A673 (cell line): ENCODE results near the gene ABCA7. TPM values are rescaled to one million over a fixed set of nuclear protein-coding genes. Genes with fewer than 3 reads are reported as not detected.

Experiments used
- Bru-seq: library from RNA; stranded (reverse); fragments of 400-500 nt; gene quantifications from one replicate; lab custom pipeline; 2021; lab: Mats Ljungman, UMichigan
- BruChase-seq, 2 experiments: library from RNA; stranded (reverse); fragments of 400-500 nt; gene quantifications; one replicate each; lab custom pipeline; 2021; lab: Mats Ljungman, UMichigan
- BruUV-seq: library from RNA; stranded (reverse); fragments of 400-500 nt; replicated peaks from 2 replicates; lab custom pipeline; 2021; lab: Mats Ljungman, UMichigan
- CTCF ChIA-PET: fragments of 300-600 bp; sonication (Branson Sonifier 250); formaldehyde crosslinking; loops from one replicate; lab custom pipeline; 2022; ENCODE audit warnings: antibody characterized with exemption; lab: Charles Lee
- POLR2A ChIA-PET: fragments of 300-600 bp; sonication (Branson Sonifier 250); formaldehyde crosslinking; loops from one replicate; lab custom pipeline; 2022; ENCODE audit warnings: antibody characterized with exemption; ENCODE audit not compliant: low non-redundant PET; lab: Charles Lee
- DNase-seq: peaks from one replicate; pipeline ENCODE4 v3.0.0-alpha.2; 2015; ENCODE audit warnings: low spot score
- H3K27ac ChIP-seq: fragments of 200-600 bp; sonication (generic); 2 replicates; pipeline ENCODE4 v1.5.1; 2016; ENCODE audit warnings: mixed run types, low read depth, mild to moderate bottlenecking, mixed read lengths, antibody characterized with exemption, low read length; ENCODE audit not compliant: poor library complexity, severe bottlenecking
- H3K27me3 ChIP-seq: fragments of 200-600 bp; sonication (generic); replicated peaks from 2 replicates; pipeline ENCODE4 v1.6.1; 2017; ENCODE audit warnings: mixed run types, low read depth, mild to moderate bottlenecking, mixed read lengths, antibody characterized with exemption, low read length; ENCODE audit not compliant: insufficient read depth, poor library complexity
- H3K36me3 ChIP-seq: fragments of 200-600 bp; sonication (generic); 2 replicates; pipeline ENCODE4 v1.6.1; 2016; ENCODE audit warnings: mixed run types, mild to moderate bottlenecking, mixed read lengths, antibody characterized with exemption, low read length; ENCODE audit not compliant: insufficient read depth, poor library complexity, severe bottlenecking
- H3K4me1 ChIP-seq: fragments of 200-600 bp; sonication (generic); 2 replicates; pipeline ENCODE4 v1.6.1; 2017; ENCODE audit warnings: mixed run types, mild to moderate bottlenecking, mixed read lengths, antibody characterized with exemption, low read length; ENCODE audit not compliant: insufficient read depth, poor library complexity, severe bottlenecking
- H3K4me3 ChIP-seq: fragments of 200-600 bp; sonication (generic); 2 replicates; pipeline ENCODE4 v1.5.1; 2016; ENCODE audit warnings: low read depth, mixed run types, mild to moderate bottlenecking, mixed read lengths, low read length; ENCODE audit not compliant: poor library complexity, severe bottlenecking
- H3K9me3 ChIP-seq: fragments of 200-600 bp; sonication (generic); 2 replicates; pipeline ENCODE4 v1.6.1; 2016; ENCODE audit warnings: mixed run types, low read depth, mild to moderate bottlenecking, mixed read lengths, antibody characterized with exemption, low read length; ENCODE audit not compliant: poor library complexity, severe bottlenecking
- EZH2 ChIP-seq: fragments of 200-600 bp; sonication (generic); IDR thresholded peaks from 2 replicates; pipeline ENCODE4 v1.6.1; 2017; ENCODE audit warnings: borderline replicate concordance, low read depth, mild to moderate bottlenecking, mixed read lengths, antibody characterized with exemption, low read length; ENCODE audit not compliant: poor library complexity, severe bottlenecking
- intact Hi-C: fragments of 100-400 bp; cut with micrococcal nuclease; formaldehyde crosslinking; loops from one replicate; pipeline ENCODE4 v1.10.0; 2022; ENCODE audit not compliant: unreplicated experiment
- long read RNA-seq: library from polyadenylated mRNA; stranded (forward); transcript quantifications from one replicate; pipeline ENCODE4 v2.0.0, GENCODE V29; 2022
- total RNA-seq: library from RNA; stranded (reverse); gene quantifications from 2 replicates; pipeline ENCODE4 v1.2.3, GENCODE V29; 2021
- TF ChIP-seq, protein P1 (sequence below): fragments of 300-800, 200-600 bp; sonication (generic); conservative IDR thresholded peaks from 2 replicates; pipeline ENCODE4 v1.5.1; 2017; ENCODE audit warnings: low read depth, mild to moderate bottlenecking, antibody characterized with exemption, low read length, moderate library complexity, mixed read lengths

The ABCA7 gene, protein sequence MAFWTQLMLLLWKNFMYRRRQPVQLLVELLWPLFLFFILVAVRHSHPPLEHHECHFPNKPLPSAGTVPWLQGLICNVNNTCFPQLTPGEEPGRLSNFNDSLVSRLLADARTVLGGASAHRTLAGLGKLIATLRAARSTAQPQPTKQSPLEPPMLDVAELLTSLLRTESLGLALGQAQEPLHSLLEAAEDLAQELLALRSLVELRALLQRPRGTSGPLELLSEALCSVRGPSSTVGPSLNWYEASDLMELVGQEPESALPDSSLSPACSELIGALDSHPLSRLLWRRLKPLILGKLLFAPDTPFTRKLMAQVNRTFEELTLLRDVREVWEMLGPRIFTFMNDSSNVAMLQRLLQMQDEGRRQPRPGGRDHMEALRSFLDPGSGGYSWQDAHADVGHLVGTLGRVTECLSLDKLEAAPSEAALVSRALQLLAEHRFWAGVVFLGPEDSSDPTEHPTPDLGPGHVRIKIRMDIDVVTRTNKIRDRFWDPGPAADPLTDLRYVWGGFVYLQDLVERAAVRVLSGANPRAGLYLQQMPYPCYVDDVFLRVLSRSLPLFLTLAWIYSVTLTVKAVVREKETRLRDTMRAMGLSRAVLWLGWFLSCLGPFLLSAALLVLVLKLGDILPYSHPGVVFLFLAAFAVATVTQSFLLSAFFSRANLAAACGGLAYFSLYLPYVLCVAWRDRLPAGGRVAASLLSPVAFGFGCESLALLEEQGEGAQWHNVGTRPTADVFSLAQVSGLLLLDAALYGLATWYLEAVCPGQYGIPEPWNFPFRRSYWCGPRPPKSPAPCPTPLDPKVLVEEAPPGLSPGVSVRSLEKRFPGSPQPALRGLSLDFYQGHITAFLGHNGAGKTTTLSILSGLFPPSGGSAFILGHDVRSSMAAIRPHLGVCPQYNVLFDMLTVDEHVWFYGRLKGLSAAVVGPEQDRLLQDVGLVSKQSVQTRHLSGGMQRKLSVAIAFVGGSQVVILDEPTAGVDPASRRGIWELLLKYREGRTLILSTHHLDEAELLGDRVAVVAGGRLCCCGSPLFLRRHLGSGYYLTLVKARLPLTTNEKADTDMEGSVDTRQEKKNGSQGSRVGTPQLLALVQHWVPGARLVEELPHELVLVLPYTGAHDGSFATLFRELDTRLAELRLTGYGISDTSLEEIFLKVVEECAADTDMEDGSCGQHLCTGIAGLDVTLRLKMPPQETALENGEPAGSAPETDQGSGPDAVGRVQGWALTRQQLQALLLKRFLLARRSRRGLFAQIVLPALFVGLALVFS (N-terminal part only)
- total RNA-seq (12.0 and 21.2 TPM in 2 replicates), Bru-seq, nascent RNA (percentile 28 among the genes with signal in this experiment), BruChase-seq, experiment 1, labeled RNA remaining after a 2-hour chase (percentile 38 among the genes with signal in this experiment), BruChase-seq, experiment 2, labeled RNA remaining after a 6-hour chase (percentile 51 among the genes with signal in this experiment)
- long read RNA-seq, full-length matches to known transcripts, result 1 of 12 reads
- long read RNA-seq, partial matches to known transcripts, result 6 of 12 reads
- long read RNA-seq, other reads (novel, unspliced or antisense), result 5 of 12 reads

DNA sequence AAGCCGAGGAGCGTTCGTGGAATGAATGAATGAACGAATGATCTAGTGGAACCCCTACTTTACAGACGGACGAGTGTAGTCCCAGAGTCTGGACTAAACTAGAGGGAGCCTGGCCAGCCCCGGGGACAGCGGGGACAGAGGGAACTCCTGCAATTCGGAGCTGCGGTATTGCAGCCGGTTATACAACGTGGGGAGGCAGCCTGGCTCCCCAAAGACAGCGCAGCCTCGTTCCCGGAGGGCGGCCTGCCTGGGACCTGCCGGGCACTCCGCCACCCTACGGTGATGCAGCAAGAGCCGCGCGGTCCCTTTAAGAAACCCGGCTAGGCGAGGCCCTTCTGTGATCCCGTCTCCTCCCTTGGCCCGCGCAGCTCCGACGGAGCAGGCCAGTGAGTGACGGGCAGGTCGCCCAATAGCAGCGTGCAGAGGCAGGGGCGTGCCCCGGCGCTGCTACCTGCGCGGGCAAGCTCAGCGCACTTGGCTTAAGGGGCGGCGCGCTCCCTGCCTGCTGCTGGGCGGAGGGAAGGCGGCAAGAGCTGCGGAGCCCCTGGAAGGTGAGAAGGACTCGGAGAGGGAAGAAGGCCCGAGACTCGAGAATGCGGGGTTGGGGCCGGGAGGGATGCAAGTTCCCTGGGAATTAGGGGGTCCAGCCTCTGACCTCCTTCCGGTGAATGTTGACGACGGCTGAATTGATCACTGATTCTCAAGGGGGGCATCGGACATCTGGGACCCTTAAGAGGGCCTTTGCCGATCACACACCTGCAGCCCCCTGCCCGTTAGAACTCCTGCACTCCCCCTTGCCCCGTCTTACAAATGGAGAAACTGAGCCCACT is at the start of gene ABCA7:
Gene ABCA7, plus strand, starts transcription at position 462 of the 830 bp plus-strand sequence. CDS start 1,255 bp downstream, outside the sequence.
- intact Hi-C loops, result no loop called here

DNA sequence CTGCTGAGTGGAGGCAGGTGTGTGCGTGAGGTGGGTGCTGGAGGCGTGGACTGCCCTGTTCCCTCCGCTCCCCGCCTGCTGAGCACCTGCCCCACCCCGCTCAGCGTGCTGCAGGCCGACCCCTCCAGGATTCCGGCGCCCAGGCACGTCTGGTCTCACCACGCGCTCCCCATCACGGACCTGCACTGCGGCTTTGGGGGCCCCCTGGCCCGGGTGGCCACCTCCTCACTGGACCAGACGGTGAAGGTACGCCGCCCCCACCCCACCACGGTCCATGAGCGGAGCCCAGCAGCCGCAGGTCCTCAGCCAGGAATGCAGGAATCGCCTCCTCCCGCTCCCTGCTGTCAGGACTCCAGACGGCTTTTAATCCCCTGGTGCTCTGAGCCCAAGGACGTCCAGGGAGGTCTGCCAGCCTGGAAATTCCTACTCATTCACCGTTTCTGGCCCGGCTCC is 49.8 kb upstream of the ABCA7 start:
- TF ChIP-seq EZH2, result no peak
- TF ChIP-seq, protein P1, sequence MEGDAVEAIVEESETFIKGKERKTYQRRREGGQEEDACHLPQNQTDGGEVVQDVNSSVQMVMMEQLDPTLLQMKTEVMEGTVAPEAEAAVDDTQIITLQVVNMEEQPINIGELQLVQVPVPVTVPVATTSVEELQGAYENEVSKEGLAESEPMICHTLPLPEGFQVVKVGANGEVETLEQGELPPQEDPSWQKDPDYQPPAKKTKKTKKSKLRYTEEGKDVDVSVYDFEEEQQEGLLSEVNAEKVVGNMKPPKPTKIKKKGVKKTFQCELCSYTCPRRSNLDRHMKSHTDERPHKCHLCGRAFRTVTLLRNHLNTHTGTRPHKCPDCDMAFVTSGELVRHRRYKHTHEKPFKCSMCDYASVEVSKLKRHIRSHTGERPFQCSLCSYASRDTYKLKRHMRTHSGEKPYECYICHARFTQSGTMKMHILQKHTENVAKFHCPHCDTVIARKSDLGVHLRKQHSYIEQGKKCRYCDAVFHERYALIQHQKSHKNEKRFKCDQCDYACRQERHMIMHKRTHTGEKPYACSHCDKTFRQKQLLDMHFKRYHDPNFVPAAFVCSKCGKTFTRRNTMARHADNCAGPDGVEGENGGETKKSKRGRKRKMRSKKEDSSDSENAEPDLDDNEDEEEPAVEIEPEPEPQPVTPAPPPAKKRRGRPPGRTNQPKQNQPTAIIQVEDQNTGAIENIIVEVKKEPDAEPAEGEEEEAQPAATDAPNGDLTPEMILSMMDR, result no peak
- no TSS peak for BruUV-seq
- no peaks in the 10 kb centered on the region for H3K27me3 ChIP-seq
- H3K36me3 ChIP-seq, result peaks cover 37% of the 10 kb centered on the region
- no peak for DNase-seq
- no peaks in the 10 kb centered on the region for H3K9me3 ChIP-seq
- H3K4me1 ChIP-seq, result peaks cover 3% of the 10 kb centered on the region
- no peak overlapping the region for H3K4me3 ChIP-seq
- intact Hi-C loops, result no loop called here
- H3K27ac ChIP-seq, result no peak overlapping the region
- ChIA-PET CTCF (interaction anchor here (0.6 kb wide), 2 partner anchors 9 to 213 kb away, joined by 3 to 5 read pairs; no protein-coding TSS in a partner anchor), POLR2A (interaction anchor here (0.7 kb wide), 1 partner anchor 31 kb away, joined by 3 read pairs; the partner anchor contains the start of gene RNU6-2)

More for the DNA sequence above, at the start of gene ABCA7:
- peaks cover 31% of the 10 kb centered on the region for H3K4me1 ChIP-seq
- POLR2A ChIA-PET, result interaction anchor here (0.5 to 1.2 kb wide), 2 partner anchors 10 to 14 kb away, joined by 4 to 8 read pairs; partner anchors contain the start of gene CNN2
- H3K27me3 ChIP-seq, result no peaks in the 10 kb centered on the region
- H3K36me3 ChIP-seq, result peaks cover 11% of the 10 kb centered on the region
- H3K9me3 ChIP-seq, result no peaks in the 10 kb centered on the region
- no peak for TF ChIP-seq EZH2
- TF ChIP-seq, protein P1, result no peak
- CTCF ChIA-PET, result interaction anchor here (0.7 kb wide), 1 partner anchor 31 kb away, joined by 5 read pairs; no protein-coding TSS in a partner anchor
- peak; percentile 98 for DNase-seq
- H3K27ac ChIP-seq, result peak within 1 kb of the TSS; percentile 47
- H3K4me3 ChIP-seq, result peak within 1 kb of the TSS; percentile 54
- BruUV-seq, result no TSS peak
